Activated CD4-positive, alpha-beta T cell treated with anti-CD3 and anti-CD28 coated beads for 1 hour (primary cell): Measurements from ENCODE around the gene CHRM1.
A peak's percentile ranks its signal among the peaks of the same experiment; 100 is the strongest.

ENCODE experiments used
- DNase-seq: peaks from one replicate; pipeline ENCODE4 v3.0.0-alpha.2; 2020

CHRM1 gene

GRCh38 chr11:62902932-62903331, 18.2 kb downstream of the CHRM1 start:
- no peak for DNase-seq

- no peak for DNase-seq
These were observed 23.1 kb downstream of the CHRM1 start for GRCh38 chr11:62898027-62898426.

GRCh38 chr11:62897311-62897710, 23.9 kb downstream of the CHRM1 start:
- no peak for DNase-seq

GRCh38 chr11:62896049-62896448, 25.1 kb downstream of the CHRM1 start:
- no peak for DNase-seq

GRCh38 chr11:62895501-62895900, 25.7 kb downstream of the CHRM1 start:
- no peak for DNase-seq

- DNase-seq = no peak
These were observed 28.9 kb downstream of the CHRM1 start for GRCh38 chr11:62892077-62892922.

GRCh38 chr11:62889484-62890437, 31.4 kb downstream of the CHRM1 start:
- DNase-seq = no peak

- no peak for DNase-seq
These were observed 32.1 kb downstream of the CHRM1 start for GRCh38 chr11:62889126-62889483.

GRCh38 chr11:62888406-62888805, 32.8 kb downstream of the CHRM1 start:
- DNase-seq = no peak

GRCh38 chr11:62885137-62885750, 35.9 kb downstream of the CHRM1 start:
- DNase-seq = no peak

GRCh38 chr11:62883673-62884072, 37.5 kb downstream of the CHRM1 start:
- DNase-seq = no peak

- no peak for DNase-seq
These were observed 38.2 kb downstream of the CHRM1 start for GRCh38 chr11:62882788-62883501.

- no peak for DNase-seq
These were observed 38.8 kb downstream of the CHRM1 start for GRCh38 chr11:62882431-62882749.

GRCh38 chr11:62881579-62882430, 39.4 kb downstream of the CHRM1 start:
- DNase-seq = peak; percentile 93

GRCh38 chr11:62880803-62881578, 40.2 kb downstream of the CHRM1 start, which contains the start of gene SLC3A2:
Gene SLC3A2 (plus strand): TSS chr11:62880896. CDS start chr11:62881024, 128 bp downstream.
- DNase-seq = peak; percentile 79

- no peak for DNase-seq
These were observed 40.8 kb downstream of the CHRM1 start for GRCh38 chr11:62880231-62880802.

GRCh38 chr11:62879235-62879978, 41.8 kb downstream of the CHRM1 start:
- no peak for DNase-seq

GRCh38 chr11:62876712-62877111, 44.5 kb downstream of the CHRM1 start:
- DNase-seq = no peak

- no peak for DNase-seq
These were observed 45.3 kb downstream of the CHRM1 start for GRCh38 chr11:62875698-62876478.
